ENCODE results near the gene NPIPA8.
"Not testable (repeated sequence)": the region's sequence is repeated elsewhere in the genome, so short reads cannot be mapped to it uniquely, and the experiment has no call there.

DNA sequence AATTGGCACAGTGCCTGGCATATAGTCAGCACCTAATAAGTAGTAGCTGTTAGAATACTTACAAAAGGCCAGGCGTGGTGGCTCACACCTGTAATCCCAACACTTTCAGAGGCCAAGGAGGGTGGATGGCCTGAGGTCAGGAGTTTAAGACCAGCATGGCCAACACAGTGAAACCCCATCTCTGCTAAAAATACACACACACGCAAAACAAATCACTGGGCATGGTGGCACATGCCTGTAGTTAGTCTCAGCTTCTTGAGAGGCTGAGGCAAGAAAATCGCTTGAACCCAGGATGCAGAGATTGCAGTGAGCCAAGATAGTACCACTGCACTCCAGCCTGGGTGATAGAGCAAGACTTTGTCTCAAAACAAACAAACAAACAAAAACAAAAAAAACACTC is 29.3 kb downstream of the NPIPA8 start:
- TF ChIP-seq, protein P1, sequence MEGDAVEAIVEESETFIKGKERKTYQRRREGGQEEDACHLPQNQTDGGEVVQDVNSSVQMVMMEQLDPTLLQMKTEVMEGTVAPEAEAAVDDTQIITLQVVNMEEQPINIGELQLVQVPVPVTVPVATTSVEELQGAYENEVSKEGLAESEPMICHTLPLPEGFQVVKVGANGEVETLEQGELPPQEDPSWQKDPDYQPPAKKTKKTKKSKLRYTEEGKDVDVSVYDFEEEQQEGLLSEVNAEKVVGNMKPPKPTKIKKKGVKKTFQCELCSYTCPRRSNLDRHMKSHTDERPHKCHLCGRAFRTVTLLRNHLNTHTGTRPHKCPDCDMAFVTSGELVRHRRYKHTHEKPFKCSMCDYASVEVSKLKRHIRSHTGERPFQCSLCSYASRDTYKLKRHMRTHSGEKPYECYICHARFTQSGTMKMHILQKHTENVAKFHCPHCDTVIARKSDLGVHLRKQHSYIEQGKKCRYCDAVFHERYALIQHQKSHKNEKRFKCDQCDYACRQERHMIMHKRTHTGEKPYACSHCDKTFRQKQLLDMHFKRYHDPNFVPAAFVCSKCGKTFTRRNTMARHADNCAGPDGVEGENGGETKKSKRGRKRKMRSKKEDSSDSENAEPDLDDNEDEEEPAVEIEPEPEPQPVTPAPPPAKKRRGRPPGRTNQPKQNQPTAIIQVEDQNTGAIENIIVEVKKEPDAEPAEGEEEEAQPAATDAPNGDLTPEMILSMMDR (IDR thresholded peaks at IDR 0.05): not testable (repeated sequence)
- not testable (repeated sequence) for TF ChIP-seq POLR2A (IDR thresholded peaks at IDR 0.05)
